KMS-11 (cell line): ENCODE measurements around the gene FOXS1.

Experiments
- H2AFZ ChIP-seq: fragments of 200-600 bp; sonication (generic); 2 replicates; pipeline ENCODE4 v1.6.1; 2016; ENCODE audit warnings: antibody characterized with exemption, mixed run types, low read depth
- H3K27ac ChIP-seq: fragments of 200-600 bp; sonication (generic); 2 replicates; pipeline ENCODE4 v1.6.1; 2016; ENCODE audit warnings: mild to moderate bottlenecking, mixed run types
- H3K27me3 ChIP-seq: fragments of 200-600 bp; sonication (generic); 2 replicates; pipeline ENCODE4 v1.6.1; 2017; ENCODE audit warnings: mild to moderate bottlenecking, low read depth, mixed run types, moderate library complexity; ENCODE audit not compliant: insufficient read depth
- H3K36me3 ChIP-seq: fragments of 200-600 bp; sonication (generic); 2 replicates; pipeline ENCODE4 v1.6.1; 2017; ENCODE audit warnings: mild to moderate bottlenecking, mixed run types; ENCODE audit not compliant: insufficient read depth
- H3K4me1 ChIP-seq: fragments of 200-600 bp; sonication (generic); 2 replicates; pipeline ENCODE4 v1.6.1; 2016; ENCODE audit warnings: mild to moderate bottlenecking, low read depth, mixed run types; ENCODE audit not compliant: poor library complexity, severe bottlenecking
- H3K4me2 ChIP-seq: fragments of 200-600 bp; sonication (generic); 2 replicates; pipeline ENCODE4 v1.7.0; 2016; ENCODE audit warnings: mild to moderate bottlenecking, mixed run types
- H3K4me3 ChIP-seq: fragments of 200-600 bp; sonication (generic); IDR thresholded peaks from 2 replicates; pipeline ENCODE4 v1.6.1; 2017; ENCODE audit warnings: low read depth, low read length, mixed read lengths; ENCODE audit not compliant: insufficient read depth
- H3K79me2 ChIP-seq: fragments of 200-600 bp; sonication (generic); 2 replicates; pipeline ENCODE4 v1.6.1; 2016; ENCODE audit warnings: low read depth, mixed run types; ENCODE audit not compliant: insufficient read depth
- H3K9ac ChIP-seq: fragments of 200-600 bp; sonication (generic); 2 replicates; pipeline ENCODE4 v1.6.1; 2016; ENCODE audit warnings: mild to moderate bottlenecking, mixed run types
- H4K20me1 ChIP-seq: fragments of 200-600 bp; sonication (generic); 2 replicates; pipeline ENCODE4 v1.6.1; 2016; ENCODE audit warnings: mild to moderate bottlenecking, mixed run types; ENCODE audit not compliant: insufficient read depth
- TF ChIP-seq, protein P1 (sequence below): fragments of 200-600 bp; sonication (generic); conservative IDR thresholded peaks from 2 replicates; pipeline ENCODE4 v1.6.1; 2017; ENCODE audit warnings: low read depth, mild to moderate bottlenecking, antibody characterized with exemption, low read length, moderate library complexity, mixed read lengths

Gene FOXS1

DNA sequence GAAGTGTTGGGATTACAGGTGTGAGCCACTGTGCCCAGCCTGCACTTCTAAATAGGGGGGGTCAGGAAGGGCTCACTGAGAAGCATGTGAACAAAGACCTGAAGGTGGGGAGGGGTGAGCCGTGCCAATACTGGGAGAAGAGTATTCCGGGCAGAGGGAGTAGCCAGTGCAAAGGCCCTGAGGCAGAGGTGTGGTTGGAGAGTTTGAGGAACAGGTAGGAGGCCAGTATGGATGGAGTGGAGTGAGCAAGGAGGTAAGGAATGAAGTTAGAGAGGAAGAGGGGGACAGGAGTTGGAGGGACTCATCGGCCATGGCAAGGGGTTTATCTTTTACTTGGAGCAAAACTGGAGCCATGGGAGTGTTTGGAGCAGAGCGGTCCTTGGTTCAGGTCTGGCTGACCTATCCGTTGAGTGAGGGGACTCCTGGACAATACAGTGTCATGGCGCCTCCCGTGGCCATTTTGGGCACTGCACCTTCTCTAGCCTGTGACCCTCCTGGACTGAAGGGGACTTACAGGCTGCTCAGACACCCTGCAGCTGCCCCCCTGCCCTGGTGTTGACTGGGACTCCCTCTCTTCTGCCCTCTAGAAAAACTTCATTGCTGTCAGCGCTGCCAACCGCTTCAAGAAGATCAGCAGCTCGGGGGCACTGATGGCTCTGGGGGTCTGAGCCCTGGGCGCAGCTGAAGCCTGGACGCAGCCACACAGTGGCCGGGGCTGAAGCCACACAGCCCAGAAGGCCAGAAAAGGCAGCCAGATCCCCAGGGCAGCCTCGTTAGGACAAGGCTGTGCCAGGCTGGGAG is 12.1 kb downstream of the FOXS1 start:
- Histone ChIP-seq H3K4me2 (no peak overlapping the region), H4K20me1 (no peaks in the 10 kb centered on the region), H3K27me3 (no peaks in the 10 kb centered on the region), H3K36me3 (no peaks in the 10 kb centered on the region), H3K4me1 (peaks cover 51% of the 10 kb centered on the region), H3K9ac (no peak overlapping the region), H3K4me3 (no peak overlapping the region), H3K79me2 (no peaks in the 10 kb centered on the region), H2AFZ (no peak overlapping the region), H3K27ac (no peak overlapping the region)
- TF ChIP-seq, protein P1, sequence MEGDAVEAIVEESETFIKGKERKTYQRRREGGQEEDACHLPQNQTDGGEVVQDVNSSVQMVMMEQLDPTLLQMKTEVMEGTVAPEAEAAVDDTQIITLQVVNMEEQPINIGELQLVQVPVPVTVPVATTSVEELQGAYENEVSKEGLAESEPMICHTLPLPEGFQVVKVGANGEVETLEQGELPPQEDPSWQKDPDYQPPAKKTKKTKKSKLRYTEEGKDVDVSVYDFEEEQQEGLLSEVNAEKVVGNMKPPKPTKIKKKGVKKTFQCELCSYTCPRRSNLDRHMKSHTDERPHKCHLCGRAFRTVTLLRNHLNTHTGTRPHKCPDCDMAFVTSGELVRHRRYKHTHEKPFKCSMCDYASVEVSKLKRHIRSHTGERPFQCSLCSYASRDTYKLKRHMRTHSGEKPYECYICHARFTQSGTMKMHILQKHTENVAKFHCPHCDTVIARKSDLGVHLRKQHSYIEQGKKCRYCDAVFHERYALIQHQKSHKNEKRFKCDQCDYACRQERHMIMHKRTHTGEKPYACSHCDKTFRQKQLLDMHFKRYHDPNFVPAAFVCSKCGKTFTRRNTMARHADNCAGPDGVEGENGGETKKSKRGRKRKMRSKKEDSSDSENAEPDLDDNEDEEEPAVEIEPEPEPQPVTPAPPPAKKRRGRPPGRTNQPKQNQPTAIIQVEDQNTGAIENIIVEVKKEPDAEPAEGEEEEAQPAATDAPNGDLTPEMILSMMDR, result peak; percentile 97

DNA sequence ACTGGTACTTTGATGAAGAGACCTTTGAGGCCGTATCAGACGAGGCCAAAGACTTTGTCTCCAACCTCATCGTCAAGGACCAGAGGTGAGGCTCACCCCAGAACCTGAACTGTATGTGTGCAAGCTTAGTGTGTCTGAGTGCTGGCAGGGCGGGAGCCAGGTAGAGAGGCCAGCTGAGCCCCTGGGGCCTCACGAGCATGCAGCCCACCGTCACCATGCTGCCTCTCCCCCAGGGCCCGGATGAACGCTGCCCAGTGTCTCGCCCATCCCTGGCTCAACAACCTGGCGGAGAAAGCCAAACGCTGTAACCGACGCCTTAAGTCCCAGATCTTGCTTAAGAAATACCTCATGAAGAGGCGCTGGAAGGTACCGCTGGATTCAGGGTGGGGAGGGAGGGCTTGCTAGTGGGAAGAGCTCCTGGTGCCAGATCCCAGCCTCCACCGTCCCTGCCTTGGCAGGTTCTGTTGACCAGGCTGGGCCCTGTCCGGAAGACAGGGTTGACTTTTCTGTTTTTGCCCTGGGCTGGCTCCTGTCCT is 13.6 kb downstream of the FOXS1 start:
- Histone ChIP-seq H3K27me3 (no peaks in the 10 kb centered on the region), H3K9ac (no peak overlapping the region), H2AFZ (no peak overlapping the region), H3K4me3 (no peak overlapping the region), H3K4me1 (peaks cover 36% of the 10 kb centered on the region), H3K36me3 (no peaks in the 10 kb centered on the region), H3K79me2 (no peaks in the 10 kb centered on the region), H4K20me1 (no peaks in the 10 kb centered on the region), H3K4me2 (no peak overlapping the region), H3K27ac (no peak overlapping the region)
- TF ChIP-seq, protein P1, result no peak

DNA sequence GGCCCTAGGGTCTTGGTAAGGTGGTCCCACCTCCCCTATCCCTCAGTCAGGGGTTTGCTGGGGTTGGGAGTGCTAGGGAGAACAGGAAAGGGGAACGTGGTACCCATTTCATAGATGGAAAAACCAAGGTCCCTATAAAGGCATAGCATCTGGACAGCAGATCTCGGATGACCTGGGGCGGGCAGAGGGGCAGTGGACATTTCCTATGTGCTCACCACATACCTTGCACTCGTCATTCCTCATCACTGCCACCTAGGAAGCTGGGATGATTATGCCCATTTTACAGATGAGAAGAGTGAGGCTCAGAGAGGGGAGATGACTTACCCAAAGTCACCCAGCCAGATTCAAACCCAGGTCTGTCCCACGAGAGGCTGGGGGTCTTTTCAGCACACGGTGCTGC is 14.2 kb downstream of the FOXS1 start:
- Histone ChIP-seq H3K79me2 (no peaks in the 10 kb centered on the region), H3K4me3 (no peak overlapping the region), H3K27me3 (no peaks in the 10 kb centered on the region), H3K27ac (no peak overlapping the region), H3K4me1 (peaks cover 30% of the 10 kb centered on the region), H2AFZ (no peak overlapping the region), H4K20me1 (no peaks in the 10 kb centered on the region), H3K9ac (no peak overlapping the region), H3K4me2 (no peak overlapping the region), H3K36me3 (no peaks in the 10 kb centered on the region)
- TF ChIP-seq, protein P1, result no peak

DNA sequence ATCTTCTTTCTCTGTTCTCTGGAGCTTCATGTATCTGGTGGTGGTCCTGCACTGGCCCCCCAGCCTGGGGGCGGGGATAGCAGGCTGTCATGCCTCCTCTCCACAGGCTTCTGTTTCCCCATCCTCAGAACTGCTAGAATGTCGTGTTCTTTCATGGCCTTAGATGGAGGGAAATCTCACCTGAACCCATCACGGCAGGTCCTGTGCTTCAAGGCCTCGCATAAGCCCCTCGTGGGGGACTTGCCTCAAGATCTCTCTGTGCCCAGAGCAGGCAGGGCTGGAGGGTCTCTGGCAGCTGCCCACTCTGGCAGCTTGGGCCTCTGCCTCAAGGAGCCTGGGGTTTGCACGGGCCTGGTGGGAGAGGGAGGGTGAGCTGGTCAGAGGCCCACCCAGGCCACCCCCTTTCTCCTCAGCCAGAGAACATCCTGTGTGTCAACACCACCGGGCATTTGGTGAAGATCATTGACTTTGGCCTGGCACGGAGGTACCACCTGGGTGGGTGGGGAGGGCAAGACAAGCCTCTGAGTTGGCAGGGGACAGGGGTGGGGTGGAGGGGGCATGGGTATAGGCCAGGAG is 14.9 kb downstream of the FOXS1 start:
- H3K4me1 ChIP-seq, result peaks cover 23% of the 10 kb centered on the region
- H3K9ac ChIP-seq, result no peak overlapping the region
- TF ChIP-seq, protein P1, result no peak
- H3K79me2 ChIP-seq, result no peaks in the 10 kb centered on the region
- H3K27me3 ChIP-seq, result no peaks in the 10 kb centered on the region
- no peaks in the 10 kb centered on the region for H4K20me1 ChIP-seq
- H3K4me3 ChIP-seq, result no peak overlapping the region
- no peak overlapping the region for H3K27ac ChIP-seq
- no peak overlapping the region for H3K4me2 ChIP-seq
- no peaks in the 10 kb centered on the region for H3K36me3 ChIP-seq
- no peak overlapping the region for H2AFZ ChIP-seq
